ENCODE results near the gene CCNT1.
"Not testable (repeated sequence)": the region's sequence is repeated elsewhere in the genome, so short reads cannot be mapped to it uniquely, and the experiment has no call there.

Gene CCNT1

DNA sequence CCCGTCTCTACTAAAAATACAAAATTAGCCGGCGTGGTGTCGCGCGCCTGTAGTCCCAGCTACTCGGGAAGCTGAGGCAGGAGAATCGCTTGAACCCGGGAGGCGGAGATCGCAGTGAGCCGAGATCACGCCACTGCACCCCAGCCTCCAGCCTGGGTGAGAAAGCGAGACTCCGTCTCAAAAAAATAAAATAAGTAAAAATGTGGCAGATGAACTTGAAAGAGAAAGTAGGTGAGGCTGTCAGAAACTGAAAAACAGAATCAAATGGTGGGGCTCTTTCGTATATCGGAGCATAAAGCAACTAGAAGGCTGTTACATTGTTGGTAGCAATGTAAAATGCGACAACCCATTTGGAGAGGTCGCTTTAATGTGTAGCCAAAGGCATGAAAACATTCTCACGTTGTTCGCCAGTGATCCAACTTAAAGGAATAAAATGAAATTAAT lies 767 bp upstream of the CCNT1 start:
- DNase-seq (ENCODE audit: low read depth) = no peak
- peak overlapping the region; percentile 53 for H3K4me3 ChIP-seq (ENCODE audit: control insufficient read depth, low read depth, low read length)
- TF ChIP-seq CTCF (IDR thresholded peaks at IDR 0.05; ENCODE audit: control insufficient read depth, insufficient read depth, low read depth, low read length, missing control alignments) = no peak

GRCh38 chr12:48716168-48716492 lies 377 bp downstream of the CCNT1 start:
- no peak for DNase-seq (ENCODE audit: low read depth)
- peak overlapping the region; percentile 53 for H3K4me3 ChIP-seq (ENCODE audit: control insufficient read depth, low read depth, low read length)

GRCh38 chr12:48712209-48712608 lies 4.3 kb downstream of the CCNT1 start:
- DNase-seq (ENCODE audit: low read depth) = no peak
- TF ChIP-seq CTCF (IDR thresholded peaks at IDR 0.05; ENCODE audit: control insufficient read depth, insufficient read depth, low read depth, low read length, missing control alignments) = no peak
- H3K4me3 ChIP-seq (ENCODE audit: control insufficient read depth, low read depth, low read length) = no peak overlapping the region

More at GRCh38 chr12:48716168-48716492, 377 bp downstream of the CCNT1 start:
- no peak for TF ChIP-seq CTCF (IDR thresholded peaks at IDR 0.05; ENCODE audit: control insufficient read depth, insufficient read depth, low read depth, low read length, missing control alignments)

DNA sequence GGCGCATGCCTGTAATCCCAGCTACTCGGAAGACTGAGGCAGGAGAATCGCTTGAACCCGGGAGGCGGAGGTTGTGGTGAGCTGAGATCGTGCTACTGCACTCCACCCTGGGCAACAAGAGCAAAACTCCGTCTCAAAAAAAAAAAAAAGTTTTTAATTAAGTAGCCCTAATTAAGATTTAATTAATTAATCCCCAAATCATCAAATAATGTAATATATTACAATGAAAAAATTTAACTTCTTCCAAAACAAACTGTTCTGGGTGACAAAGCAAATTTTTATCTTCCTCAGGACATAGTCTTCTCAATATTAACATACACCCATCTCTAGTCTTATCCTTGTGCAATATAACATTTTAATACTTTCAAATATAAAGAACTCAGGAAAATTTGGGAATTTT lies 17.7 kb downstream of the CCNT1 start:
- H3K4me3 ChIP-seq (ENCODE audit: control insufficient read depth, low read depth, low read length); DNase-seq (ENCODE audit: low read depth): not testable (repeated sequence)

- no peak overlapping the region for H3K4me3 ChIP-seq (ENCODE audit: control insufficient read depth, low read depth, low read length)
- DNase-seq (ENCODE audit: low read depth) = no peak
- no peak for TF ChIP-seq CTCF (IDR thresholded peaks at IDR 0.05; ENCODE audit: control insufficient read depth, insufficient read depth, low read depth, low read length, missing control alignments)
Measured at GRCh38 chr12:48696626-48697025, 19.9 kb downstream of the CCNT1 start.

GRCh38 chr12:48695859-48696258 lies 20.6 kb downstream of the CCNT1 start:
- DNase-seq (ENCODE audit: low read depth) = no peak
- TF ChIP-seq CTCF (IDR thresholded peaks at IDR 0.05; ENCODE audit: control insufficient read depth, insufficient read depth, low read depth, low read length, missing control alignments) = no peak
- no peak overlapping the region for H3K4me3 ChIP-seq (ENCODE audit: control insufficient read depth, low read depth, low read length)

DNA sequence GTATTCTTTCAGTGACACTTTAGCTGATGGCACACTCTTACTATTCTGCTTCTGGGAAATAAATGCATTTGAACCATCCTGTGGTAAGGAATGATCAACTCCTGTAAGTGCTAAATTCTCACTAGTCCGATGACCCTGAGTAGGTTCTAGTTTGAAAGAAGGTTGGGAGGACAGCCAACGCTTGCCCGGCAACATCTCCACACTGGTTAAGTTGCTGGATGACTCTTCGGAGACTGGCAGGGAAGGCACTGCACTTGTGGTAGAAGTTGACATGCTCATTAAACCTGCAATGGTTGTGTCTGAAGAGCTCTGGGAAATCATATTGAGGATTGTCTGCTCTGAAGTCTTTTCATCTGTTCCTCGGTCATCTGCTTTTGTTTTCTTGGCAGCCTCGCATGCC lies 22.5 kb downstream of the CCNT1 start:
- TF ChIP-seq CTCF (IDR thresholded peaks at IDR 0.05; ENCODE audit: control insufficient read depth, insufficient read depth, low read depth, low read length, missing control alignments) = no peak
- no peak for DNase-seq (ENCODE audit: low read depth)
- H3K4me3 ChIP-seq (ENCODE audit: control insufficient read depth, low read depth, low read length) = no peak overlapping the region

All from AG09309 (cell line).